ENCODE data around the gene MMS19.
A peak's percentile ranks its signal among the peaks of the same experiment; 100 is the strongest.

MMS19 gene

DNA sequence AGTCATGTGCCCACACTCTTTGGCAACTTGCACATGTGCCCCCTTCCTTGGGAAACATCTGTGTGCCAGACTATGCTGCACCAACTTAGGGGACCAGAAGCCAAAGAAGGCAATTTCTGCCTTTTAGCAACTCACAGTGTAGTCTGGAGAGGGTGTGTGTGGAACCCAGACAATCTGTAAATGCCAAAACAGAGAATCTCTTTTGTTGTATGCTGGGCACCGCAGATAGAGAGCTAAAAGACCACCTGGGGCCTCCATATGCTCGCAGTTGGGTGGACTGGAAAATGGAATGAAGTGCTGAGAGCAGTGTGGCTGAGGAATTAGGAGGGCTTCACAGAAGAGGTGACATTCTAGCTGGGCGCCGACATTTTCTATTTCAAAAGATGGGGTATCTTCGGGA, 26.9 kb upstream of the MMS19 start:
- no peak for DNase-seq

DNA sequence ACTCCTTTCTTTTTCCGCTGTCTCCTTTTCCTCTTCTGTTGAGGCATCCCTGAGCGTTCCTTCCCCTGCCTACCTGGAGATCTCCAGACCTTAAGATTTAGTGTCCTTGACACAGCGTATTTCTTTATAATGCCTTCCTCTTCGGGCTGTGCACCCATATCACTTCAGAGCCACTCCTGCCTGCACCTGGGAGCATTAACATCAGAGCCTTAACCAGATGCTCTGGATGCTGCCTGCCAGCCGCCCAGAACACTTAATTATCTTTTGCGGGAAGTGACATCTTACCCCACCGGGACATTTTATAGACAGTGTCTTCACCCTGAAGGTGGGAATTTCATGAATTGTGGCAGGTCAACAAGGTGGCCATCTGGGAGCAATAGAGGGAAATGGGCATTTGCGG, 24.7 kb upstream of the MMS19 start:
- DNase-seq: no peak

DNA sequence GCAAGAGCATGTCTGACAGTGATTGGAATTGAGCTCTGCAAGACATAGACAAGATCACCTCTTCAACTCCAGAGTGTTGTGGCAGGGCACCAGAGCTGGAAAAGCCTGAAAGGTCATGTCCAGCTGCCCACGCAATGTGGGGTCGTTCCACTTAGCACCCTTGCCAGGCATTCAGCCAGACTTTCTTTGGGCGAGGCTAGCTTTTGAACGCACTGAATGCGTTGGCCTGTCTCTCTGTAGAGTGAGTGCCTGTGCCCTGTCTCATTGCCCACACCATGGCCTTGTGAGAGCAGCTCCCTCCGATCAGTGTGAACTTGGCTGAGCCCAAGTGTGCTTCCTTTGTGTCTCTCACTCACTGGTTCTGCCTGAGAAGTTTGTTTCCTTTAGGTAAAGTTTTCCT, 23.8 kb upstream of the MMS19 start:
- DNase-seq: no peak

DNA sequence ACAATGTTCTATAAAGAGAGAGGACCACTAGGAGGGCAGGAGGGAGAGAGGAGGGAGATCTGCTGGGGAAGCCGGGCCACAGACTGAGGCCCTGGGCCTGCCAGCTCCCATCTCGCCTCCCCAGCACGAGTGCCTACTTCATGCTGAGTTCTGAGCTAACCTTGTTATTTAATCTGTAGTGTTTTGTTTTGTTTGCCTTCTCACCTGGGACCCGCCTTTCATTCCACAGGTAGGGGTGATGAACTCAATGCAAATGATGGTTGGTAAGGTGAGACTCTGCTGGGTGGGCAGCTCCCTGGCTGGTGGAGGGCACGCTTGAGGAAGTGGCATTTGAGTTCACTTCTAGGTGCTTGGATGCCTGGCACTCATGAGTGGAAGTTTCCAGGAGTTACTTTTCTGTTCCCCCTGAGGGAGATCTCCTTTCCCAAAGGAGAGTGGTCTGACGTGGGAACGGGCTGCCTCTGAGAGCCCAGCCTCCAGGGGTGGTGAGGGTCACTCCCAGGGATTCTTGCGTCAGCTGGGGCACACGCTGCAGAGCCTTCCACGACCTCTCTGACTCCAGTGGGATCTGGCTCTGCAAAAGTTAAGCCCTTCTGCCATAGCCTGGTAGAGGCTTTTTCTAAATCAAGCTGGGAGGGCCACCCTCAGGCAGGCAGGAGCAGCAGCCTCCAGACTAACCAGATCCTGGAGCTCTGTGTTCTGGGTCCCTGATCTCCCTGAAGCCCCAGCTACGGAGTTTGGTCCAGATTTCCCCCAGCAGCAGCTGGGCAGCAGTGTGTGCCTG, 22.9 kb upstream of the MMS19 start:
- DNase-seq: no peak

DNA sequence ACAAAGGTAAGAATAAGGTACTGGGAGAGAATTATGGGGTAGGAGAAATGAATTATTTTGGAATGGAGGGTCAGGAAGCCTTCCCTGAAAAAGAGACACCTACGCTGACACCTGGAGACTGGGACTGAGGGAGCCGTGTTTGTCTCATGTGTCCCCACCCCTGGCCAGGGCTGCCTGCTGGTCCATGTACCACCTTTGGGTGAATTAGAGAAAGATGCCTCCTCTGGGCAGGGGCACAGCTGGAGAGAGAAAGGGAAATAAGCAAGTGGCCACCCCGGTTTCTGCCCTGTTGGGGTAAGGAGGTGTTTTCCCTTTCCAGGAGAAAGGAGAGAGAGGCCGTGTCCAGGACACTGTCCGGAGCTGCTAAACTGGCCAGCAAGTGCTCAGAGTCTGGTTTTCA, 22.3 kb upstream of the MMS19 start:
- no peak for DNase-seq

DNA sequence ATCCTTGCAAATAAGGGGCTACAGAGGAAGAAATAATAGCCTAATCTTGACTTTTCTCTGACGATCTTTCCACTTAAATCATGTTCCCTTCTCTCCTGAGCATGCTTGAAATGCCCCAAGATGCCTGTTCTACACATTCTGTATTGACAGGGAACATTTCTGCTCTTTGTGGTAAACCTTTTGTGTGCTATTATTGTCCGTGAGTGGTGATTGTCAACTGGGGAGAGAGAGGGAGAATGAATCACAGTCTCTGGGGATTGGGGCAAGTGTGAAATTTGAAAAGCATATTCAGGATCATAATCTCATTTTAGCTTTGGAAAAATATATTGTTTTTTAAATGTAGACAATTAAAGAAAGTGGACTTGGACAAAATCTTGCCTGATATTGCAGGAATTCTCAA, 21.1 kb upstream of the MMS19 start:
- DNase-seq: no peak

DNA sequence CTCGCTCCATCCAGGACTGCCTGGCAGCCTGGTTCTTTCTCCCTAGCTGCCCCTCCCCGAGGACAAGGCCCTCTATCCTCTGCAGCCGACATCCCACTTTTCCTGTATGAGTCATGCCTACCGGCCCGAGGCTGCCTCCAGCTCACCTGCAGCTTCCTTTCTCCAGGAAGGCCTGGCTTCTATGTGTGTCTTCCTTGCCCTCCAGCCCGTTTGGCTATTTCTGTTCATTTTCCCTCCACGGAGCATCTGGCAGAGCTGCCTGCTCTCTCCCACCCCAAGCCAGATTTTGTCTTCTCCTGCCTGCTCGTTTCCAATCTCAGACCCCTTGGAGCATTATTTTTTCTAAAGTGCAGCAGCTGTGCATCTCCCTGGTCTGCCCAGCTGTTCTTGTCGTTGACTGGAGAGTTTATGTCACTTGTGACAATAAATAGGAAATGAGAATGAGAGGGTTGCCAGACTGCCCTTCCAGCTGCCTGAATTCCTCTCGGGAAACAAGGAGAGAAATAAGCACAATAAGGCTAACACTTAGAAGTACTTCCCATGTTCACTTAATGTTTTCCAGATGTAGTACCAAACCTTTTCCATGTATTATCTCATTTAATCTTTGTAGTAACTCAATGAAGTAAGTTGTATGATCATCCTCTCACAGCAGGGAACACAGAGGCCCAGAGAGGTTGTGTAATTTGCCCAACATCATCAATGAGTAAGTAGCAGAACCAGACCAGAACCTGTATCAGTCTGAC, 20.2 kb upstream of the MMS19 start:
- no peak for DNase-seq

DNA sequence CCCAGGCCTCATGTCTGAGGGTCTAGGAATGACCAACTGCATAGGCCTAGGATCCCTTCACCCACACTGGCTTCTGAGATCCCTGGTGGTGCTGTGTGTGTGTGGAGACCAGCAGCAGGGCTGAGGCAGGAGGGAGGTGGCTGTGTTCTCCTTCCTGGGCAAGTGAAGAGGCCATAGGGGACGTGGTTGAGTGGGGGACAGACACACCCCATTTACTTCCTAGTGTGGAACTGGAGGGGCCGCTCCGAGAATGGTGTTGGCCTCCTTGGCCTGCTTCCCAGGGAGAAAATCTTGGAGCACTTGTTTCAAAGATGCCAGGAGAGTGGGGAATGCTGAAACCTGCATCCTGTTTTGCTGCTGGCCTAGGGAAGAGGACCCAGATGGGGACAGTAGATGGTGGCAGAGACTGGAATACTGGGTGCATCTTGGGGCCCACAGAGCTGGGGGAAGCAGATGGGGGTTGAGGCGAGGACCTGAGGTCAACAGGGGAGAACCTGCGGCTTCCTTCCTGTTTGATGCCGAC, 19.6 kb upstream of the MMS19 start:
- no peak for DNase-seq

DNA sequence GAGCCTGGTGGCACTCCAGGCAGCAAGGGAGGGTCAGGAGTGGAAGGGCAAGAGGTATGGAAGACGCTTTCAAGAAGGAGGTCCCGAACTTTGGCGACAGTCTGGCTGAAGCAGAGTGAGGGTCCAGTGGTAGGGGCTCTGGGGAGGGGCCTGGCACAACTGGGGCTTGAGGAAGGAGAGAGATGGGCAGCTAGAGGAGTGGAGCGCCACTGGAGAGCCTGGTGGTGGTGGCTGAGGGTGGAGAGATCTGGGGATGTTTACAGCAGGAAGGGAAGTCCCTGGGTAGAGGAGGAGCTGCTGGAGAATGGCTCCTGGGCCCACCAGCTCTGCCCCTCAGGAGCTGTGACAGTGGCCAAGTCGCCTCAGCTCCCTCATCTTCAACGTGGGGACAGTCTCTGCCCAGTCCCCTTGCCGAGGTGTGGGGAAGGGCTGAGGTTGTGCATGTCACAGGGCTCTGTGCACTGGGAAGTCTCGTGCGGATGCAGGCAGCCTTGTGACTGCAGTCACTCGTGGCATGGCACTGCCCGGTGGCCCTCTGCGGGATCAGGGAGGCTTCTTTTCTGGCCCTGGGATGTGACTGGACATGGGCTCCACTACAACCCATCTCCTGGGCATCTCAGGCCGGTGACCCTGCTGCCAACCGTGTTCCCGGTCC, 19.0 kb upstream of the MMS19 start:
- no peak for DNase-seq

DNA sequence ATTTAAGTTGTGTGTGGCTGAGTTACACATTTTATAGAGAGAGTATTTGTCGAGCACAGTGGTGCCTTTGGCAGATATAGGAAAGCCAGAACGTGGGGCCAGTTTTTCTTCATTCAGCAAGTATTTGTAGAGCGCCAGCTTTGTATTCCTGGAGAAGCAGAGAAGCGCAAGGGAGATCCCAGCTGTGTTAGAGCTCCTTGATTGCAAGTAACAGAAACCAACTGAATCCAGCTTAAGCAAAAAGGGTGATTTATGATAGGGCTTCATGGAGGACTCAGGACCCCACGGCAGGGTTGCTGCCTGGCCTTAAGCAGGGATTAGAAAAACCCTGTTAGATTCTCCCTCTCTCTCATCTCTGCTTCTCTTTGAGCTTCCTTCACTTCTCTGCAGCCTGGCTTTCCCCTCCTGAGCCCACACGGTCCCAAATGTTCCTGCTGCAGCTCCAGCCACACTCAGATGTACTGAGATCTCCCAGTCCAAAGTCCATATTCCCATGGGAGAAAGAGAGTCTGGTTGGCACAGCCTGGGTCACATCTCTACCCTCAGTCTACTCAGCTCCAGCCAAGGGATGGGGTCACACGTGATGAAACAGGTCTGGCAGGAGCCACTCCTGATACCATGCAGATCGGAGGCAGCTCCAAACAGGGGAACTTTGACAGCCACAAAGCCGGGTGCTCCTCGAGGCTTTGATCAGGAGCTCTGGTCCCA, 17.2 kb upstream of the MMS19 start:
- DNase-seq: no peak

DNA sequence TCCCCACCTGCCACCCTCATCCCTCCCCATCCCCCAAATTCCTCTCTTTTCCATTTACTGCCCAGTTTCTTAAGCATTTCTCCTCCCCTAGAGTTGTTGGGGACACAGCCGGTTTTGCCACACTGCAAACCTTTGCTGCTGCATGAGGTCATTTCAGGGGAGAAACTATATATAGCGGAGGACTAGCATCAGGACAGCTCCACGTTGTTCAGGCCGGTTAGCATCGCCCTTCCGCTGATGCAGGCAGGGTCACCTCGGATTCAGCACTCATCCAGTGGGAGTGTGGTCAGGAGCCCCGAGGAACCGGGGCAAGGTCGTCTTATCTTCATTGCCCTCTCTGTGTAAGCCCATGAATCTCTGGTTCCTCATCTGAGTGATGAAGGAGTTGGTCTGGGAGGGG, 16.1 kb upstream of the MMS19 start:
- DNase-seq: no peak

DNA sequence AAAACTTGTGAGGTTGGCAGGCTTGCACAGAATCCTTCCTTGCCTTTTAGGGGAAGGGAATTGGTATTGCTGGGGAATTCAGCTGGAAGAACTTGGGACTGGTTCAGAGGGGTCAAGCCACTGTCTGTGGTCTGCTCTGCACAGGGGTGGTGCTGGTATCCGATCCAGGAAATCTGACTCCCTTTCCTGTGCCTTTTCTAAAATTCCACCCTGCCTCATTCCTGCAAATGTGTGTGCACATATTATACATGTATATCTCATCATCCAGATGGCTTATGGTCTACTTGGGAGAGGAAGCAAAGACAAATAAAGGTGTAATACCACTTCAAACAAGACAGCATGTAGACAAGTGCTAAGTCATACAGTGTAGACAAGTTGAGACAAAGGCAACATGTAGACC, 14.8 kb upstream of the MMS19 start:
- no peak for DNase-seq

DNA sequence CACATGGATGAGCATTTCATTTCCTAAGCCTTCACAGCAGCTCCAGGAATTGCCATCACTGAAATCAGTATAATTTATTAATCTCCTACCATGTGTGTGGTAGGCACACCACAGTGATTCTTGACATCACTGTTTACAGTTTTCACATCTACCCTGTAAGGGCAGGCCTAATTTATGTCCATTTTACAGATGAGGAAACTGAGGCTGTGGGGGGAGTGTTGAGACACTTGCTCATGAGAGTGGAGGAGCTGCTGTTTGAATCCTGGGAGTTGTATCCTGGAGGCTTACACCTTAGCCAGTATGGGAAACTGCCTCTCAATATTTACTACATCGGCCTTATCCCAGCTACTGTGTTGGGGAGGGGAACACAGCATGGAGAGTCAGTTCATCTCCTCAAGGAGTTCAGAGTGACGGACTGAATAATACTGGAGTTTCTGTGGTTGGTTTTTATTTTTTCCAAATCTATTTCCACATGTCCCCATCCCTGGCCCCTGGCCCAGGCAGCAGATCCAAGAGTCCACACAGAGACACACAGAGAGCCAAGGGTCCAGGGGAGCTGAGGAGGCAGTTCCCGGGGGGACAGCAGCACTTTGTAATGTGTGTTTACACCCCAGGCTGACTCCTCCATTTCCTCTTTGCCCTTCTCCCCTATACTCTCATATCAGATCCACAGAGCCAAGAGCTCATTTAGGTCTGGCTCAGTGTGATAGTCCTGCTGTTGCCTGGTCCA, 13.7 kb upstream of the MMS19 start:
- DNase-seq: no peak

DNA sequence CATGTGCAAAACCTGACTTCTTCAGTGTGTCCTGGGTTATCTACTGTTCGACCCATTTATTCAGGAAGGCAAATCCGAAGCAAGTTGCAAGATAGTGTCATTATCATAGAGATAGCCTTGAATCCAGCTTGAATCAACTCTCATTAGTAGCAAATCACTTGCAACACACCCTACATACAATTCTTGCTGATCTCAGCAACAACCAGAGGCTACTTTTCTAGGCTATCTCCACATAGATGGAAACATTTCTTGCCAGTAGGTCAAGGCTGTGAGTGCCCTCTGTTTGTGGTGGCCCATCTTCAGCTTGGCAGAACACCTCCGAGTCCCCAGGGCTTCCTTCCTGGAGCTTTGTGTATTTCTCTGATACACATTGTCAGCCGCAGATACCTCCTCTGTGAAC, 12.5 kb upstream of the MMS19 start:
- no peak for DNase-seq

DNA sequence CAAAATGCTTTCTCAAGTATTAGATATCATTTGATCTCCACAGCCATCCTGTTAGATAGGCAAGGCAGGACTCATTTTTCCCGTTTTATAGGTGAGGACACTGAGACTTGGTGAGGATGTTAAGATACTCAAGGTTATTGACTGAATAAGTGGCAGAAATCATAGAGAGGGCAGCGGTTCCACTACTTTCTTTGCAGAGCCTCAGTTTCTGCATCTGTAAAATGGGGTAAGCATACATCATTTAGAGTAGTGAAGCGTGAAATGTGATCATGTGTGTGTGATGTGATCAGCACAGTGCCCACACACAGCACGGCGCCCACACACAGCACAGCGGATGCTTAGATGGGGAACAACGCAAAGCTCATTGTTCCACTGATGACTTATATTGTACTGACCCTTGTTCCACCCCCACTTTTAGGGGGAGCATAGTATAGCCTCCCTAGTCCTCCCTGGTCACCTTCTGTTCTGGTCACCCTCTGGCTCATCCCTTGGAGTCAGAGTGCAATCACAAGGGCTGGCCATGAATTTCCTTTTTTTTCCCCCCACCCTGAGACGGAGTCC, 11.0 kb upstream of the MMS19 start:
- peak; percentile 83 to 89 (median 88) for DNase-seq

DNA sequence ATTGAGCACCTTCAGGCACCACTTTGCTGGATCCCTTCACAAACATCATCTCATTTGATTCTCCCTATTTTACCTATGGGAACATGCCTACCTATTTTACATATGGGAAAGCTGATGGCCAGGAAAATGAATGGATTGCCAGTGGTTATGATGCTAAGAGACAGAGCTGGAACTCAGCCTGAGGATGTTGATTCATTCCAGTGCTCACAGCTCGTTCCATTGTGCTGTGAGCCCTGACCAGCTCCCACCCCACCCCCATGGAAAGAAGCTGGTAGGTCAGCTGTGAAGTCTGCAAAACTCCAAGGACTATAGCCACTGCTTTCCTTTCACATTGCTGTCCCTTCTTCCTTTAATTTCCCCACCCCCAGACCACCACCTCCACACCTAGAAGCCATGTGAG, 10.1 kb upstream of the MMS19 start:
- DNase-seq: no peak

DNA sequence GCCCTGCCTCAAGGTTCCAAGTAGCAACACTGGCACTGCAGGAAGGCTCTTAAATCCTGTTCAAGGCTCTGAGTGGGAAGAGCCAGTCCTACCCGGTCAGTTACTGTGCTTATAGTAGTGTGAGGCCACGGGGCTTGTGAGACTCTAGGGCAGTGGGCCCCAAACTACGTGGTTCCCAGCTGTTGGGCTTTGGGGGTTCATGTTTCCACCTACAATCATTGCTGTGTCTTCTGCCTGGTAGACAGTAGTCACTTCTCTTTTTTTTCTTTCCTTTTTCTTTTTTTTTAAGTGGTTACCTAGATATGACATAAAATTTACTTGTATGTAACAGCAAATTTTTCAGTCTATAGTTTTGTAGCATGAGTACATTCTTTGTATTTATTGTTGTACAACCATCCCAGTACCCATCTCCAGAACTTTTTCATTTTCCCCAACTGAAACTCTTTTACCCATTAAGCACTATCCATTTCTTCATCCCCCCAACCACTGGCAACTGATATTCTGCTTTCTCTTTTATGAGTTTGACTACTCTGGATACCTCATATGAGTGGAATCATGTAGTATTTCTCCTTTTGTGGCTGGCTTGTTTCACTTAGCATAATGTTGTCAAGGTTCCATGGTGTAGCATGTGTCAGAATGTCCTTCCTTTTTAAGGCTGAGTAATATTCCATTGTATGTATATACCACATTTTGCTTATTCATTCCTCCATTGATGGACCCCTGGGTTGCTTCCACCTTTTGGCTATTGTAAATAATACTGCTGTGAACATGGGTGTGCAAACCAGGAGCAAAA, 8.2 kb upstream of the MMS19 start:
- peak in 2 of 3 donors; percentile 31 to 62 for DNase-seq

DNA sequence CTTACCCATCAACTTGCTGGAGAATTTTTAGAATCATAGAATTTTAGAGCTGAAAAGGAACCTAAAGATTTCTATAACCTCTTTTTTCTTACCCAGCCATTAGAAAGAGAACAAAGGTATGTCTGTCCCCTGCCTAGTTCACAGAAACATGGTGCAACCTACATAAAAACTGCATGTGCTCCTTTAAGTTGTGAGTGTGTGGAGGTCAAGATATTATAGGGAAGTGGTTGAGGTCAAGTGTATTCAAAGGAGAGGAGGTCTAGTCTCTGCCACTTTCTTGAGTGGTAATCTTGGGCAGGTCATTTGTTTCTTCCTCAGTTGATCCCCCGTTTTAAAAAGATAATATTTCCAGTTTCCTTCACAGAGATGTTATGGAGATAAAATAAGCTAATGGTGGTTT, 6.9 kb upstream of the MMS19 start:
- DNase-seq: peak; percentile 20 to 37 (median 24)

DNA sequence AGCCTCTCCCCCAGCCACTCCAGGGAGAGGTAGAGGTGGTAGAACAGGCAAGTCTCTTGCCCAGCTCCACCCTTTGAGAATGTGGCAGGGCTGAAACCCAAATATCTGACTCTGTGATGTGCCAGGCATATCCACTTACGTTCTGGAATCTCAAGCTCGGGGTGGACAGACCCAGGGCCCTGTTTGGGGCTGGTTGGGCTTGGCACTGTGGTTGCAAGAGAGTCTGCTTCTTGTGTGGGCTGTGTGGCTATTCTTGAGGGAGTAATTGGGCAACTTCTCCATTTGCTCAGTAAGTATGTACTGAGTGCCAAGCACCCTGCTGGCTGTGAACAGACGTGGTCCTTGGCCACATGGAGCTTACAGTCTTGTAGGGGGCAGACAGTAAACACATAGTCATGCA, 5.2 kb upstream of the MMS19 start:
- DNase-seq: peak; percentile 47 to 51 (median 49)

DNA sequence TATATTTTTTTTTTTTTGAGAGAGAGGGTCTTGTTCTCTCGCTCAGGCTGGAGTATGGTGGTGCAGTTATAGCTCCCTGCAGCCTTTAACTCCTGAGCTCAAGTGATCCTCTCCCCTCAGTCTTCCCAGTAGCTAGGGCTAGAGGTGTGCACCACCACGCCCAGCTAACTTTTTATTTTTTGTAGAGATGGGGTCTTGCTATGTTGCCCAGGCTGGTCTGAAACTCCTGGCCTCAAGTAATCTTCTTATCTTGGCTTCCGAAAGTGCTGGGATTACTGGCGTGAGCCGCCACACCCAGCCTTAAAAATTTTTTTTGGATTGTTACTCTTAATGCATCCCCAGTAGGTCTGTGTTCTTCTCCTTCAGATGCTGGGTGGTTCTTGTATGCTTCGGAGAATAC, 4.7 kb upstream of the MMS19 start:
- no peak for DNase-seq

DNA sequence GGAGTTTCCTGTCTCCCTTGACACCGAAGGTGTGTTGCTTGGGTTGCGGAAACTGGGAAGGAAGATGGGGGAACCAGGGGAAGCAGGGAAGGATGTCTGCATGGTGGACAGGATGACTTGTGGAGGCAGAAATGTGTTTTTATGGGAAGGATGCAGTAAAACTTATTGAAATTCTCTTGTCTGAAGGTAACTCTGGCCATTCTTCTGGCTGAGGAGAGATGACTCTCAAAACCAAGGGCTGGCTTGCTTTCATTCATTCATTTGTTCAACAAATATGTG, 2.0 kb upstream of the MMS19 start:
- DNase-seq: no peak

All from suppressor macrophage treated with lipopolysaccharide for 1 hour (primary cell).